ENCODE measurements around the gene GABRP.
"Not testable (repeated sequence)": the region's sequence is repeated elsewhere in the genome, so short reads cannot be mapped to it uniquely, and the experiment has no call there.

The GABRP gene

GRCh38 chr5:170761708-170762066 is 21.8 kb upstream of the GABRP start:
- Histone ChIP-seq H3K36me3 (ENCODE audit: control insufficient read depth in 2 of 2, insufficient read depth in 1 of 2, low read length in 2 of 2) (no peaks in the 10 kb centered on the region), H3K27ac (ENCODE audit: extremely low read depth, low read depth, low read length) (no peak overlapping the region), H3K4me3 (ENCODE audit: low read depth, low read length) (no peak overlapping the region), H3K9me3 (ENCODE audit: control insufficient read depth, insufficient read depth, low read depth, low read length) (no peaks in the 10 kb centered on the region), H3K4me1 (ENCODE audit: control insufficient read depth, insufficient read depth, low read length) (0 out of 2 replicates have a peak, but pooled peaks cover 2% of the 10 kb centered on the region)
- POLR2A ChIA-PET, result no interaction called here
- CTCF ChIA-PET, result interaction anchor here (0.9 kb wide), 1 partner anchor 70 kb away, joined by 3 read pairs; no protein-coding TSS in a partner anchor
- TF ChIP-seq ZNF791 (tag by site-specific recombination; IDR thresholded peaks at IDR 0.05) (no peak), ZNF366 (tag by site-specific recombination; conservative IDR thresholded peaks at IDR 0.05) (no peak), ZBTB7A (tag by site-specific recombination; IDR thresholded peaks at IDR 0.05; ENCODE audit: low read depth) (no peak), ZNF701 (tag by site-specific recombination; IDR thresholded peaks at IDR 0.05) (no peak), ZNF776 (tag by site-specific recombination; IDR thresholded peaks at IDR 0.05; ENCODE audit: borderline replicate concordance) (no peak), GLI4 (tag by site-specific recombination; IDR thresholded peaks at IDR 0.05) (no peak), ZNF394 (tag by site-specific recombination; IDR thresholded peaks at IDR 0.05; ENCODE audit: borderline replicate concordance) (no peak), ZXDB (tag by site-specific recombination; IDR thresholded peaks at IDR 0.05) (no peak), ZBTB49 (tag by site-specific recombination; IDR thresholded peaks at IDR 0.05; ENCODE audit: low read depth) (no peak), ZNF2 (tag by site-specific recombination; IDR thresholded peaks at IDR 0.05) (no peak), ZNF292 (tag by site-specific recombination; IDR thresholded peaks at IDR 0.05; ENCODE audit: borderline replicate concordance, low read depth) (no peak), ZNF121 (tag by site-specific recombination; IDR thresholded peaks at IDR 0.05) (no peak), ZNF645 (tag by site-specific recombination; IDR thresholded peaks at IDR 0.05) (no peak), MZF1 (tag by site-specific recombination; IDR thresholded peaks at IDR 0.05; ENCODE audit: borderline replicate concordance) (no peak), ZNF677 (tag by site-specific recombination; IDR thresholded peaks at IDR 0.05) (no peak), ZBTB44 (tag by site-specific recombination; IDR thresholded peaks at IDR 0.05) (no peak), ZNF350 (tag by site-specific recombination; IDR thresholded peaks at IDR 0.05) (no peak), SETDB1 (IDR thresholded peaks at IDR 0.05; ENCODE audit: insufficient read length, low read length) (no peak), ZNF558 (tag by site-specific recombination; IDR thresholded peaks at IDR 0.05) (no peak), ELK4 (IDR thresholded peaks at IDR 0.05; ENCODE audit: borderline replicate concordance, low read depth, low read length) (no peak)

GRCh38 chr5:170762298-170762697 is 21.2 kb upstream of the GABRP start:
- H3K9me3 ChIP-seq (ENCODE audit: control insufficient read depth, insufficient read depth, low read depth, low read length); POLR2A ChIA-PET; CTCF ChIA-PET; H3K27ac ChIP-seq (ENCODE audit: extremely low read depth, low read depth, low read length); H3K4me1 ChIP-seq (ENCODE audit: control insufficient read depth, insufficient read depth, low read length); H3K36me3 ChIP-seq (ENCODE audit: control insufficient read depth in 2 of 2, insufficient read depth in 1 of 2, low read length in 2 of 2); H3K4me3 ChIP-seq (ENCODE audit: low read depth, low read length): not testable (repeated sequence)

- H3K36me3 ChIP-seq (ENCODE audit: control insufficient read depth in 2 of 2, insufficient read depth in 1 of 2, low read length in 2 of 2); H3K4me1 ChIP-seq (ENCODE audit: control insufficient read depth, insufficient read depth, low read length); H3K27ac ChIP-seq (ENCODE audit: extremely low read depth, low read depth, low read length); H3K4me3 ChIP-seq (ENCODE audit: low read depth, low read length); H3K9me3 ChIP-seq (ENCODE audit: control insufficient read depth, insufficient read depth, low read depth, low read length); POLR2A ChIA-PET: not testable (repeated sequence)
- CTCF ChIA-PET, result interaction anchor here (0.7 kb wide), 1 partner anchor 127 kb away, joined by 3 read pairs; no protein-coding TSS in a partner anchor
Observed at GRCh38 chr5:170765868-170766267, 17.7 kb upstream of the GABRP start.

All from HEK293 (cell line).